Effector memory CD8-positive, alpha-beta T cell (primary cell): ENCODE measurements around the gene BTN2A1.
"Not testable (repeated sequence)": the region's sequence is repeated elsewhere in the genome, so short reads cannot be mapped to it uniquely, and the experiment has no call there.

Experiments used
- ATAC-seq: fragments of 150-1000 bp; cut with Tn5 transposase; replicated peaks from 2 replicates; pipeline ENCODE4 v1.10.0; 2021; ENCODE audit warnings: mild to moderate bottlenecking, moderate library complexity
- DNase-seq, 3 experiments: peaks; one replicate each; pipeline ENCODE4 v3.0.0; 2021
- H3K27ac Mint-ChIP-seq, 2 donors: one replicate each; pipeline ENCODE4 v1.8.0; 2022; ENCODE audit warnings: mild to moderate bottlenecking in 2 of 2, mixed read lengths in 2 of 2, moderate library complexity in 2 of 2
- H3K27me3 Mint-ChIP-seq, 2 donors: one replicate each; pipeline ENCODE4 v1.8.0; 2022; ENCODE audit warnings: mixed read lengths in 2 of 2
- H3K36me3 Mint-ChIP-seq: one replicate; pipeline ENCODE4 v1.8.0; 2022; ENCODE audit warnings: mild to moderate bottlenecking, moderate library complexity, mixed read lengths; ENCODE audit not compliant: insufficient read depth
- H3K4me1 Mint-ChIP-seq, 2 donors: one replicate each; pipeline ENCODE4 v1.8.0; 2022; ENCODE audit warnings: low read depth in 2 of 2, mixed read lengths in 2 of 2
- H3K4me3 Mint-ChIP-seq, 2 donors: one replicate each; pipeline ENCODE4 v1.8.0; 2022; ENCODE audit warnings: mild to moderate bottlenecking in 2 of 2, mixed read lengths in 2 of 2, moderate library complexity in 2 of 2
- H3K9me3 Mint-ChIP-seq, 2 donors: one replicate each; pipeline ENCODE4 v1.8.0; 2022; ENCODE audit warnings: mixed read lengths in 2 of 2

Gene BTN2A1

GRCh38 chr6:26495281-26495680, 37.5 kb downstream of the BTN2A1 start:
- H3K4me1 Mint-ChIP-seq, result peaks cover 0 to 1% of the 10 kb centered on the region in 2 donors
- no peak overlapping the region for H3K27ac Mint-ChIP-seq
- H3K27me3 Mint-ChIP-seq, result peaks cover 0 to 15% of the 10 kb centered on the region in 2 donors
- no peaks in the 10 kb centered on the region for H3K36me3 Mint-ChIP-seq
- H3K4me3 Mint-ChIP-seq, result no peak overlapping the region
- ATAC-seq (no peak), DNase-seq (no peak)
- no peaks in the 10 kb centered on the region for H3K9me3 Mint-ChIP-seq

DNA sequence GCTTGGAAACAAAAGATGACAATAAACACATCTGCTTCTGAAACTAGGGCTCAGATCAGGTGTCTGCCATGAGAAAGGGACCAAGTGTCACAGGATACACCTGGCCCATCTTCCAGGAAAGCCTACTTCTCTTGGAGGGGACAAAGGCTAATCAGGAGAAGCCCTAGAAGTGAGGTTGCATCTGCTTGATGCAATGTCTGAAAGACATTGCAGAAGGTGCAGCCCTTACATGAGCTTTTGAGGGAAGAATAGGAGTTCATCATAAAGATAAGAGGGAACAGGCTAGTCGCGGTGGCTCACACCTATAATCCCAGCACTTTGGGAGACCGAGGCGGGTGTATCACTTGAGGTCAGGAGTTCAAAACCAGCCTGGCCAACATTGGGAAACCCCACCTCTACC, 39.9 kb downstream of the BTN2A1 start:
- no peak for ATAC-seq
- H3K36me3 Mint-ChIP-seq, result no peaks in the 10 kb centered on the region
- H3K27me3 Mint-ChIP-seq, result peaks cover 16 to 29% of the 10 kb centered on the region in 2 donors
- H3K9me3 Mint-ChIP-seq, result no peaks in the 10 kb centered on the region
- peaks cover 8 to 10% of the 10 kb centered on the region in 2 donors for H3K4me1 Mint-ChIP-seq
- DNase-seq, result no peak
- H3K27ac Mint-ChIP-seq, result no peak overlapping the region
- H3K4me3 Mint-ChIP-seq, result no peak overlapping the region

DNA sequence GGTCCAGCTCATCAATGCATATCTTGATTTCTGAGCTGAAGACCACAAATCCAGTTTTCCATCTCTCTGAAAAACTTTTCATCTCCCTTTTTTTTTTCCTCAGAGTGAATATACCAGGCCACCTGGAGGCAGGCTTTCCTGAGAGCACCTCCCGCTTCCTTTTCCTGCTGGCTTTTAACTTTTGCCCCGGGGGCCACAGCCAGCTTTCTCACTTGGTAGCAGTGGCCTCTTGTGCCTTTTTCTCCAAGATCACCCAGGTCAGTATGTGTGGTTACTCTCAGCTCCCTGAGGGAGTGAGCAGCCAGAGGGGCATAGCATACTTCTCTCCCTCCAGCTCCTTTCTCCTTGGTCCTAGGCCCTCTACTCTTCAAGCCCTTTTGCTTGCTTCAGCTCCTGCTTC, 42.3 kb downstream of the BTN2A1 start, which contains the start of gene BTN1A1:
Gene BTN1A1, plus strand, starts transcription at position 202 of the 400 bp plus-strand sequence. CDS start 984 bp downstream, outside the sequence.
- Mint-ChIP-seq H3K4me1 (peaks cover 8% of the 10 kb centered on the region in 2 donors), H3K27me3 (peaks cover 29 to 35% of the 10 kb centered on the region in 2 donors), H3K27ac (no peak within 1 kb of the TSS), H3K9me3 (no peaks in the 10 kb centered on the region), H3K36me3 (no peaks in the 10 kb centered on the region), H3K4me3 (peak within 1 kb of the TSS; percentile 74 to 75)
- ATAC-seq (no peak), DNase-seq (no peak)

GRCh38 chr6:26501482-26501986, 43.8 kb downstream of the BTN2A1 start:
- Mint-ChIP-seq H3K27ac (no peak overlapping the region), H3K9me3 (no peaks in the 10 kb centered on the region), H3K36me3 (no peaks in the 10 kb centered on the region), H3K4me3 (peak overlapping the region; percentile 74 to 75), H3K4me1 (peaks cover 8% of the 10 kb centered on the region in 2 donors), H3K27me3 (peaks cover 26 to 39% of the 10 kb centered on the region in 2 donors)
- ATAC-seq (peak; percentile 87), DNase-seq (peak; percentile 24 to 25 (median 25))

GRCh38 chr6:26502165-26502564, 44.4 kb downstream of the BTN2A1 start:
- H3K4me3 Mint-ChIP-seq, result peak overlapping the region; percentile 74 to 75
- ATAC-seq, result peak; percentile 42
- DNase-seq, result no peak
- no peaks in the 10 kb centered on the region for H3K9me3 Mint-ChIP-seq
- no peaks in the 10 kb centered on the region for H3K36me3 Mint-ChIP-seq
- peaks cover 26 to 40% of the 10 kb centered on the region in 2 donors for H3K27me3 Mint-ChIP-seq
- H3K4me1 Mint-ChIP-seq, result peaks cover 8% of the 10 kb centered on the region in 2 donors
- H3K27ac Mint-ChIP-seq, result no peak overlapping the region

- Mint-ChIP-seq H3K9me3 (no peaks in the 10 kb centered on the region), H3K36me3 (no peaks in the 10 kb centered on the region), H3K27me3 (peaks cover 26 to 40% of the 10 kb centered on the region in 2 donors), H3K4me3 (no peak overlapping the region), H3K27ac (no peak overlapping the region), H3K4me1 (peaks cover 8% of the 10 kb centered on the region in 2 donors)
- DNase-seq, result no peak
- no peak for ATAC-seq
Measured at GRCh38 chr6:26502626-26503025, 44.9 kb downstream of the BTN2A1 start.

- Mint-ChIP-seq H3K27me3 (peaks cover 13 to 25% of the 10 kb centered on the region in 2 donors), H3K4me1 (no peaks in the 10 kb centered on the region), H3K36me3 (no peaks in the 10 kb centered on the region), H3K4me3 (no peak overlapping the region), H3K9me3 (no peaks in the 10 kb centered on the region), H3K27ac (no peak overlapping the region)
- DNase-seq, result no peak
- ATAC-seq, result no peak
Measured at GRCh38 chr6:26507658-26508057, 49.9 kb downstream of the BTN2A1 start.

DNA sequence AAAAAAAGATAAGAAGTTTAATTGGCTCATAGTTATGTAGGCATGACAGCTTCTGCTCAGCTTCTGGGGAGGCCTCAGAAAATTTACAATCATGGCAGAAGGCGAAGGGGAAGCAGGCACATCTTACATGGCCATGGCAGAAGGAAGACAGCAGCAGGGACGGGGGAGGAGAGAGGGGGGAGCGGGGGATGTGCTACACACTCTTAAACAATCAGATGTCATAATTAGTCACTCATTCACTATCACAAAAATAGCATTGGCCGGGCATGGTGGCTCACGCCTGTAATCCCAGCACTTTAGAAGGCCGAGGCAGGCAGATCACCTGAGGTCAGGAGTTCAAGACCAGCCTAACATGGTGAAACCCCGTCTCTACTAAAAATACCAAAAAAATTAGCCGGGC, 53.3 kb downstream of the BTN2A1 start:
- not testable (repeated sequence) for H3K4me1 Mint-ChIP-seq, ATAC-seq, H3K4me3 Mint-ChIP-seq, H3K9me3 Mint-ChIP-seq, H3K36me3 Mint-ChIP-seq, H3K27ac Mint-ChIP-seq, H3K27me3 Mint-ChIP-seq, DNase-seq

DNA sequence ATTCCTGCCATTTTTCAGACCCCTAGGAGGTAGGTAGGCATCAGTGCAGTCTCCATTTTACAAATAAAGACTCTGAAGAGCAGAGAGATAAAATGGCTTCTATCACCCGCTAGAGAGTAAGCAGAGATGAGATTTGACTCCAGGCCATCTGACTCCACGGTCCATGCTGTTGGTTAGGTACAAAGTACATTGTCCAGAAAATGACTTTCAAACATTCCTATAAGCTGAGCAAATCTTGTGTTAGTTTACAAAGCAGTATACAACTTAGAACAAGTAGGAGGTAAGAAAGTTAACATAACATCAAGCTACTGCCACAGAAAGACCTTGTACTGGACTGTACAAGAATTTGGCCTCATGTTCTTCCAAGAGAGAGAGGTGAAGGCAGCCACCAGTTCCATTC, 57.2 kb downstream of the BTN2A1 start:
- ATAC-seq (no peak), DNase-seq (no peak)
- Mint-ChIP-seq H3K9me3 (no peaks in the 10 kb centered on the region), H3K4me3 (no peak overlapping the region), H3K27me3 (no peaks in the 10 kb centered on the region), H3K36me3 (no peaks in the 10 kb centered on the region), H3K4me1 (no peaks in the 10 kb centered on the region), H3K27ac (no peak overlapping the region)

- ATAC-seq (no peak), DNase-seq (no peak)
- Mint-ChIP-seq H3K9me3 (no peaks in the 10 kb centered on the region), H3K27ac (no peak overlapping the region), H3K4me3 (no peak overlapping the region), H3K27me3 (no peaks in the 10 kb centered on the region), H3K36me3 (peaks cover 16% of the 10 kb centered on the region), H3K4me1 (peaks cover 9 to 10% of the 10 kb centered on the region in 2 donors)
Measured at GRCh38 chr6:26516481-26517427, 59.0 kb downstream of the BTN2A1 start.
